HepG2 (cell line): ENCODE data around the gene FSIP1.

Source experiments
- NR2C2 ChIP-seq: sonication (generic); formaldehyde crosslinking; IDR thresholded peaks from 2 replicates; pipeline ENCODE4 v1.4.0; 2020; ENCODE audit warnings: missing genetic modification reagents, mild to moderate bottlenecking, moderate library complexity, borderline replicate concordance
- POLR2A ChIP-seq, 2 experiments: IDR thresholded peaks; 2 replicates each; pipeline ENCODE4 v1.6.1; 2011; ENCODE audit warnings: low read depth in 2 of 2, low read length in 2 of 2, mild to moderate bottlenecking in 1 of 2, moderate library complexity in 1 of 2; ENCODE audit not compliant: insufficient read depth in 1 of 2
- SRY ChIP-seq: sonication (generic); formaldehyde crosslinking; IDR thresholded peaks from 2 replicates; pipeline ENCODE4 v1.8.0; 2022; ENCODE audit warnings: mild to moderate bottlenecking, missing genetic modification reagents
- ZNF121 ChIP-seq: sonication (generic); formaldehyde crosslinking; IDR thresholded peaks from 2 replicates; pipeline ENCODE4 v1.5.0; 2020; ENCODE audit warnings: mild to moderate bottlenecking, missing genetic modification reagents
- ZNF510 ChIP-seq: sonication (generic); formaldehyde crosslinking; IDR thresholded peaks from 2 replicates; pipeline ENCODE4 v1.4.0; 2020; ENCODE audit warnings: low read depth, mild to moderate bottlenecking, missing genetic modification reagents
- ZNF549 ChIP-seq: sonication (generic); formaldehyde crosslinking; IDR thresholded peaks from 2 replicates; pipeline ENCODE4 v1.5.0; 2020; ENCODE audit warnings: missing genetic modification reagents
- TF ChIP-seq, protein P1 (sequence below): sonication (generic); formaldehyde crosslinking; IDR thresholded peaks from 2 replicates; pipeline ENCODE4 v1.5.0; 2020; ENCODE audit warnings: mild to moderate bottlenecking, missing genetic modification reagents, moderate library complexity
- TF ChIP-seq, protein P2 (sequence below): sonication (generic); formaldehyde crosslinking; IDR thresholded peaks from 2 replicates; pipeline ENCODE4 v1.4.0; 2020; ENCODE audit warnings: mild to moderate bottlenecking, missing genetic modification reagents
- TF ChIP-seq, protein P3 (sequence below), 2 experiments: sonication (generic) in 1 of 2; formaldehyde crosslinking in 1 of 2; IDR thresholded peaks; 2 replicates each; pipeline versions ENCODE4 v1.5.1 to v1.6.1; 2011 to 2020; ENCODE audit warnings: borderline replicate concordance in 1 of 2, low read depth in 1 of 2, low read length in 1 of 2, mild to moderate bottlenecking in 1 of 2, missing genetic modification reagents in 1 of 2, moderate library complexity in 1 of 2
- TF ChIP-seq, protein P4 (sequence below): sonication (generic); formaldehyde crosslinking; IDR thresholded peaks from 2 replicates; pipeline ENCODE4 v1.4.0; 2020; ENCODE audit warnings: missing genetic modification reagents

DNA sequence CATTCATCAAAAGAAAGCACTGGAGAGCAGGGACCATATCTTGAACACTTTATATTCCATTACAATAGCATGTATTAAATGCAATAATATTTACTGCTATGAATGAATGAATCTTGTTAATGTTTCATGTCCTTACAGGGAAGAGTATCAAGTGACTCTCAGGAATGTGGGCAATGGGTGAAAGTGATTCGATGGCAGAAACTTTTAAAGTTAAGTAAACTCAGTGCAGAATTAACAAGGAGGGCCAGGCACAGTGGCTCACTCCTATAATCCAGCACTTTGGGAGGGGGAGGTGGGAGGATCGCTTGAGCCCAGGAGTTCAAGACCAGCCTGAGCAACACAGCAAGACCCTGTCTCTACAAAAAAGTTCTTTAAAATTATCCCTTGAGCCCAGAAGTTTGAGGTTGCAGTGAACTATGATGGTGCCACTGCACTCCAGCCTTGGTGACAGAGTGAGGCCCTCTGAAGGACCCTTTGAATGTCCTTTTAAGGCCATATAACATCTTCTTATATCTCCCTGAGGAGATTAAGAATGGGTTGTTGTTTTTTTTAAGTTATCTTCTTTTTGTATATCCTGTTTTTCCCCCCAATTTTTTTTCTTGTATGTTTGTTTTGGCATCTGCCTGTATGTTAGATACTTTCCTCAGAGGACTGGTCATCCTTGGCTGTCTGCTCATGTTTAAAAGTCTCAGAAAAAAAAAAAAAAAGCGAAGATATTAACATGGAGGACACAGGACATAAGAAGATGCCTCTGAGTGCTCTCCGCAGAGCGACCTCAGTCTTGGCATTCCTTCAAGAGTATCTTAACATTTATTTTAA, 9.6 kb upstream of the FSIP1 start:
- TF ChIP-seq, protein P1, sequence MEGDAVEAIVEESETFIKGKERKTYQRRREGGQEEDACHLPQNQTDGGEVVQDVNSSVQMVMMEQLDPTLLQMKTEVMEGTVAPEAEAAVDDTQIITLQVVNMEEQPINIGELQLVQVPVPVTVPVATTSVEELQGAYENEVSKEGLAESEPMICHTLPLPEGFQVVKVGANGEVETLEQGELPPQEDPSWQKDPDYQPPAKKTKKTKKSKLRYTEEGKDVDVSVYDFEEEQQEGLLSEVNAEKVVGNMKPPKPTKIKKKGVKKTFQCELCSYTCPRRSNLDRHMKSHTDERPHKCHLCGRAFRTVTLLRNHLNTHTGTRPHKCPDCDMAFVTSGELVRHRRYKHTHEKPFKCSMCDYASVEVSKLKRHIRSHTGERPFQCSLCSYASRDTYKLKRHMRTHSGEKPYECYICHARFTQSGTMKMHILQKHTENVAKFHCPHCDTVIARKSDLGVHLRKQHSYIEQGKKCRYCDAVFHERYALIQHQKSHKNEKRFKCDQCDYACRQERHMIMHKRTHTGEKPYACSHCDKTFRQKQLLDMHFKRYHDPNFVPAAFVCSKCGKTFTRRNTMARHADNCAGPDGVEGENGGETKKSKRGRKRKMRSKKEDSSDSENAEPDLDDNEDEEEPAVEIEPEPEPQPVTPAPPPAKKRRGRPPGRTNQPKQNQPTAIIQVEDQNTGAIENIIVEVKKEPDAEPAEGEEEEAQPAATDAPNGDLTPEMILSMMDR (CRISPR knock-in tag): no peak
- no peak for TF ChIP-seq NR2C2
- TF ChIP-seq, protein P2, sequence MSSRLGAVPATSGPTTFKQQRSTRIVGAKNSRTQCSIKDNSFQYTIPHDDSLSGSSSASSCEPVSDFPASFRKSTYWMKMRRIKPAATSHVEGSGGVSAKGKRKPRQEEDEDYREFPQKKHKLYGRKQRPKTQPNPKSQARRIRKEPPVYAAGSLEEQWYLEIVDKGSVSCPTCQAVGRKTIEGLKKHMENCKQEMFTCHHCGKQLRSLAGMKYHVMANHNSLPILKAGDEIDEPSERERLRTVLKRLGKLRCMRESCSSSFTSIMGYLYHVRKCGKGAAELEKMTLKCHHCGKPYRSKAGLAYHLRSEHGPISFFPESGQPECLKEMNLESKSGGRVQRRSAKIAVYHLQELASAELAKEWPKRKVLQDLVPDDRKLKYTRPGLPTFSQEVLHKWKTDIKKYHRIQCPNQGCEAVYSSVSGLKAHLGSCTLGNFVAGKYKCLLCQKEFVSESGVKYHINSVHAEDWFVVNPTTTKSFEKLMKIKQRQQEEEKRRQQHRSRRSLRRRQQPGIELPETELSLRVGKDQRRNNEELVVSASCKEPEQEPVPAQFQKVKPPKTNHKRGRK: no peak
- no peak for TF ChIP-seq SRY (CRISPR knock-in tag)
- no peak for TF ChIP-seq POLR2A (IDR thresholded peaks at IDR 0.05; ENCODE audit: insufficient read depth in 1 of 2, low read depth in 2 of 2, low read length in 2 of 2)
- TF ChIP-seq, protein P3, sequence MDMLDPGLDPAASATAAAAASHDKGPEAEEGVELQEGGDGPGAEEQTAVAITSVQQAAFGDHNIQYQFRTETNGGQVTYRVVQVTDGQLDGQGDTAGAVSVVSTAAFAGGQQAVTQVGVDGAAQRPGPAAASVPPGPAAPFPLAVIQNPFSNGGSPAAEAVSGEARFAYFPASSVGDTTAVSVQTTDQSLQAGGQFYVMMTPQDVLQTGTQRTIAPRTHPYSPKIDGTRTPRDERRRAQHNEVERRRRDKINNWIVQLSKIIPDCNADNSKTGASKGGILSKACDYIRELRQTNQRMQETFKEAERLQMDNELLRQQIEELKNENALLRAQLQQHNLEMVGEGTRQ (IDR thresholded peaks at IDR 0.05; ENCODE audit: low read depth, low read length): no peak
- TF ChIP-seq, protein P3 (CRISPR knock-in tag; IDR thresholded peaks at IDR 0.05; ENCODE audit: borderline replicate concordance): no peak
- no peak for TF ChIP-seq ZNF510 (CRISPR knock-in tag)
- no peak for TF ChIP-seq ZNF121 (CRISPR knock-in tag)
- TF ChIP-seq ZNF549 (CRISPR knock-in tag): no peak
- TF ChIP-seq, protein P4, sequence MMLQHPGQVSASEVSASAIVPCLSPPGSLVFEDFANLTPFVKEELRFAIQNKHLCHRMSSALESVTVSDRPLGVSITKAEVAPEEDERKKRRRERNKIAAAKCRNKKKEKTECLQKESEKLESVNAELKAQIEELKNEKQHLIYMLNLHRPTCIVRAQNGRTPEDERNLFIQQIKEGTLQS (CRISPR knock-in tag): no peak
